GM08714 (cell line): ENCODE measurements around the gene BAZ1B.
"Not testable (repeated sequence)": the region's sequence is repeated elsewhere in the genome, so short reads cannot be mapped to it uniquely, and the experiment has no call there.

Experiments used
- H3K4me3 ChIP-seq: fragments of 200-500 bp; sonication (Bioruptor generic); 2 replicates; pipeline ENCODE4 v1.5.1; 2014; ENCODE audit warnings: mild to moderate bottlenecking, low read length, inconsistent platforms
- ZNF274 ChIP-seq: IDR thresholded peaks from 2 replicates; pipeline ENCODE4 v1.6.1; 2012; ENCODE audit warnings: mild to moderate bottlenecking, low read depth, low read length

Gene BAZ1B

GRCh38 chr7:73425356-73425983, 96.6 kb downstream of the BAZ1B start:
- no peak overlapping the region for H3K4me3 ChIP-seq
- TF ChIP-seq ZNF274 = no peak

- TF ChIP-seq ZNF274 = no peak
- H3K4me3 ChIP-seq = no peak overlapping the region
These were observed 97.6 kb downstream of the BAZ1B start for GRCh38 chr7:73424489-73424885.

GRCh38 chr7:73423519-73424488, 98.3 kb downstream of the BAZ1B start:
- no peak overlapping the region for H3K4me3 ChIP-seq
- TF ChIP-seq ZNF274 = no peak

- not testable (repeated sequence) for H3K4me3 ChIP-seq
These were observed 101.5 kb downstream of the BAZ1B start for GRCh38 chr7:73420610-73421009.

GRCh38 chr7:73420016-73420415, 102.1 kb downstream of the BAZ1B start:
- H3K4me3 ChIP-seq = not testable (repeated sequence)

GRCh38 chr7:73418113-73418703, 103.9 kb downstream of the BAZ1B start:
- no peak for TF ChIP-seq ZNF274
- no peak overlapping the region for H3K4me3 ChIP-seq

- not testable (repeated sequence) for H3K4me3 ChIP-seq
These were observed 111.5 kb downstream of the BAZ1B start for GRCh38 chr7:73410541-73411131.

GRCh38 chr7:73404860-73405259, 117.2 kb downstream of the BAZ1B start:
- H3K4me3 ChIP-seq = not testable (repeated sequence)

- not testable (repeated sequence) for H3K4me3 ChIP-seq
These were observed 122.7 kb downstream of the BAZ1B start for GRCh38 chr7:73399185-73400050.

- H3K4me3 ChIP-seq = no peak overlapping the region
- no peak for TF ChIP-seq ZNF274
These were observed 124.4 kb downstream of the BAZ1B start for GRCh38 chr7:73397521-73398281.

GRCh38 chr7:73395538-73396503, 126.3 kb downstream of the BAZ1B start:
- no peak overlapping the region for H3K4me3 ChIP-seq
- TF ChIP-seq ZNF274 = no peak

GRCh38 chr7:73394422-73394821, 127.7 kb downstream of the BAZ1B start:
- no peak overlapping the region for H3K4me3 ChIP-seq
- no peak for TF ChIP-seq ZNF274
